Stimulated activated naive CD8-positive, alpha-beta T cell treated with anti-CD3 and anti-CD28 coated beads, Interleukin-15, amount 100 ng/mL, for 72 hours (primary cell): ENCODE results near the gene OPALIN.

Source experiments
- ATAC-seq: fragments of 150-1000 bp; cut with Tn5 transposase; 2 replicates; pipeline ENCODE4 v1.10.0; 2021; ENCODE audit warnings: mild to moderate bottlenecking, moderate library complexity
- DNase-seq, 2 donors: peaks; one replicate each; pipeline ENCODE4 v3.0.0; 2021 to 2022
- H3K27ac Mint-ChIP-seq, 2 donors: one replicate each; pipeline ENCODE4 v1.8.0; 2022; ENCODE audit warnings: mild to moderate bottlenecking in 2 of 2, mixed read lengths in 2 of 2, moderate library complexity in 2 of 2
- H3K27me3 Mint-ChIP-seq: one replicate; pipeline ENCODE4 v1.8.0; 2022; ENCODE audit warnings: mixed read lengths
- H3K4me1 Mint-ChIP-seq: one replicate; pipeline ENCODE4 v1.8.0; 2022; ENCODE audit warnings: mild to moderate bottlenecking, mixed read lengths
- H3K4me3 Mint-ChIP-seq, 2 donors: one replicate each; pipeline ENCODE4 v1.8.0; 2022; ENCODE audit warnings: mild to moderate bottlenecking in 2 of 2, mixed read lengths in 2 of 2, moderate library complexity in 1 of 2
- H3K9me3 Mint-ChIP-seq, 2 donors: one replicate each; pipeline ENCODE4 v1.8.0; 2022; ENCODE audit warnings: mixed read lengths in 2 of 2

The OPALIN gene

GRCh38 chr10:96379758-96380157 is 21.0 kb upstream of the OPALIN start:
- no peak overlapping the region for H3K4me3 Mint-ChIP-seq
- no peak for ATAC-seq

GRCh38 chr10:96378741-96379140 is 19.9 kb upstream of the OPALIN start:
- Mint-ChIP-seq H3K27me3 (peaks cover 8% of the 10 kb centered on the region), H3K4me3 (no peak overlapping the region), H3K4me1 (peaks cover 23% of the 10 kb centered on the region), H3K27ac (no peak overlapping the region), H3K9me3 (peaks cover 0 to 4% of the 10 kb centered on the region in 2 donors)
- ATAC-seq = no peak
- DNase-seq = no peak

More at GRCh38 chr10:96379758-96380157, 21.0 kb upstream of the OPALIN start:
- peaks cover 16% of the 10 kb centered on the region for H3K4me1 Mint-ChIP-seq
- peak overlapping the region in 1 of 2 donors; percentile 43 for H3K27ac Mint-ChIP-seq
- H3K9me3 Mint-ChIP-seq = peaks cover 0 to 4% of the 10 kb centered on the region in 2 donors
- DNase-seq = no peak
- no peaks in the 10 kb centered on the region for H3K27me3 Mint-ChIP-seq

- ATAC-seq (no peak), DNase-seq (no peak)
- no peak overlapping the region for H3K27ac Mint-ChIP-seq
- H3K4me3 Mint-ChIP-seq = no peak overlapping the region
- peaks cover 23% of the 10 kb centered on the region for H3K4me1 Mint-ChIP-seq
- H3K27me3 Mint-ChIP-seq = peaks cover 15% of the 10 kb centered on the region
- H3K9me3 Mint-ChIP-seq = peaks cover 0 to 4% of the 10 kb centered on the region in 2 donors
These were observed 19.1 kb upstream of the OPALIN start for GRCh38 chr10:96377816-96378294.

GRCh38 chr10:96376483-96376882 is 17.7 kb upstream of the OPALIN start:
- ATAC-seq = no peak

GRCh38 chr10:96374985-96375830 is 16.4 kb upstream of the OPALIN start:
- ATAC-seq (peak; percentile 80), DNase-seq (peak; percentile 74 to 77)
- no peaks in the 10 kb centered on the region for H3K9me3 Mint-ChIP-seq
- H3K27ac Mint-ChIP-seq = no peak overlapping the region
- peaks cover 23% of the 10 kb centered on the region for H3K4me1 Mint-ChIP-seq
- H3K27me3 Mint-ChIP-seq = peaks cover 23% of the 10 kb centered on the region
- H3K4me3 Mint-ChIP-seq = peak overlapping the region; percentile 76 to 85

More at GRCh38 chr10:96376483-96376882, 17.7 kb upstream of the OPALIN start:
- Mint-ChIP-seq H3K4me3 (no peak overlapping the region), H3K4me1 (peaks cover 23% of the 10 kb centered on the region), H3K27me3 (peaks cover 22% of the 10 kb centered on the region), H3K9me3 (no peaks in the 10 kb centered on the region), H3K27ac (no peak overlapping the region)
- no peak for DNase-seq

GRCh38 chr10:96374639-96374984 is 15.8 kb upstream of the OPALIN start:
- H3K27me3 Mint-ChIP-seq = peaks cover 23% of the 10 kb centered on the region
- peaks cover 23% of the 10 kb centered on the region for H3K4me1 Mint-ChIP-seq
- H3K4me3 Mint-ChIP-seq = peak overlapping the region; percentile 76 to 85
- no peak for DNase-seq
- no peaks in the 10 kb centered on the region for H3K9me3 Mint-ChIP-seq
- no peak for ATAC-seq
- H3K27ac Mint-ChIP-seq = no peak overlapping the region

- no peak for DNase-seq
- peaks cover 23% of the 10 kb centered on the region for H3K4me1 Mint-ChIP-seq
- no peak for ATAC-seq
- H3K9me3 Mint-ChIP-seq = no peaks in the 10 kb centered on the region
- H3K27me3 Mint-ChIP-seq = peaks cover 23% of the 10 kb centered on the region
- H3K27ac Mint-ChIP-seq = no peak overlapping the region
- peak overlapping the region in 1 of 2 donors; percentile 20 for H3K4me3 Mint-ChIP-seq
These were observed 15.2 kb upstream of the OPALIN start for GRCh38 chr10:96374004-96374403.

- Mint-ChIP-seq H3K27me3 (peaks cover 23% of the 10 kb centered on the region), H3K4me1 (peaks cover 19% of the 10 kb centered on the region), H3K27ac (no peak overlapping the region), H3K4me3 (no peak overlapping the region), H3K9me3 (no peaks in the 10 kb centered on the region)
- ATAC-seq (no peak), DNase-seq (no peak)
These were observed 12.6 kb upstream of the OPALIN start for GRCh38 chr10:96371356-96371755.

GRCh38 chr10:96370584-96371157 is 11.9 kb upstream of the OPALIN start:
- H3K4me3 Mint-ChIP-seq = no peak overlapping the region
- no peaks in the 10 kb centered on the region for H3K9me3 Mint-ChIP-seq
- H3K4me1 Mint-ChIP-seq = peaks cover 17% of the 10 kb centered on the region
- H3K27ac Mint-ChIP-seq = no peak overlapping the region
- peak; percentile 50 to 56 for DNase-seq
- H3K27me3 Mint-ChIP-seq = peaks cover 23% of the 10 kb centered on the region
- peak; percentile 46 for ATAC-seq

- H3K9me3 Mint-ChIP-seq = no peaks in the 10 kb centered on the region
- peaks cover 23% of the 10 kb centered on the region for H3K27me3 Mint-ChIP-seq
- H3K4me3 Mint-ChIP-seq = no peak overlapping the region
- H3K27ac Mint-ChIP-seq = no peak overlapping the region
- DNase-seq (no peak), ATAC-seq (no peak)
- H3K4me1 Mint-ChIP-seq = peaks cover 10% of the 10 kb centered on the region
These were observed 11.2 kb upstream of the OPALIN start for GRCh38 chr10:96369890-96370583.

GRCh38 chr10:96368971-96369370 is 10.2 kb upstream of the OPALIN start:
- no peak overlapping the region for H3K4me3 Mint-ChIP-seq
- ATAC-seq = no peak
- H3K27me3 Mint-ChIP-seq = peaks cover 17% of the 10 kb centered on the region
- H3K4me1 Mint-ChIP-seq = no peaks in the 10 kb centered on the region
- H3K27ac Mint-ChIP-seq = no peak overlapping the region
- no peak for DNase-seq
- no peaks in the 10 kb centered on the region for H3K9me3 Mint-ChIP-seq

- Mint-ChIP-seq H3K4me3 (no peak overlapping the region), H3K9me3 (no peaks in the 10 kb centered on the region), H3K27me3 (peaks cover 8% of the 10 kb centered on the region), H3K27ac (no peak overlapping the region), H3K4me1 (no peaks in the 10 kb centered on the region)
- no peak for DNase-seq
- ATAC-seq = no peak
These were observed 8.7 kb upstream of the OPALIN start for GRCh38 chr10:96367470-96367869.

- H3K4me1 Mint-ChIP-seq = no peaks in the 10 kb centered on the region
- no peaks in the 10 kb centered on the region for H3K9me3 Mint-ChIP-seq
- no peak overlapping the region for H3K27ac Mint-ChIP-seq
- DNase-seq = no peak
- peaks cover 1% of the 10 kb centered on the region for H3K27me3 Mint-ChIP-seq
- H3K4me3 Mint-ChIP-seq = no peak overlapping the region
- ATAC-seq = no peak
These were observed 7.7 kb upstream of the OPALIN start for GRCh38 chr10:96366508-96366907.

GRCh38 chr10:96365571-96365970 is 6.8 kb upstream of the OPALIN start:
- DNase-seq (no peak), ATAC-seq (no peak)
- H3K4me1 Mint-ChIP-seq = no peaks in the 10 kb centered on the region
- no peaks in the 10 kb centered on the region for H3K27me3 Mint-ChIP-seq
- no peaks in the 10 kb centered on the region for H3K9me3 Mint-ChIP-seq
- H3K27ac Mint-ChIP-seq = no peak overlapping the region
- H3K4me3 Mint-ChIP-seq = no peak overlapping the region

- H3K27me3 Mint-ChIP-seq = no peaks in the 10 kb centered on the region
- no peaks in the 10 kb centered on the region for H3K9me3 Mint-ChIP-seq
- no peak for ATAC-seq
- no peak overlapping the region for H3K27ac Mint-ChIP-seq
- no peaks in the 10 kb centered on the region for H3K4me1 Mint-ChIP-seq
- DNase-seq = no peak
- H3K4me3 Mint-ChIP-seq = no peak overlapping the region
These were observed 2.0 kb upstream of the OPALIN start for GRCh38 chr10:96360766-96361165.

GRCh38 chr10:96360331-96360730 is 1.5 kb upstream of the OPALIN start:
- Mint-ChIP-seq H3K4me1 (no peaks in the 10 kb centered on the region), H3K27me3 (no peaks in the 10 kb centered on the region), H3K9me3 (no peaks in the 10 kb centered on the region), H3K4me3 (no peak overlapping the region), H3K27ac (no peak overlapping the region)
- no peak for ATAC-seq
- DNase-seq = no peak
